Activated T-cell treated with anti-CD3 and anti-CD28 coated beads for 4 hours (primary cell): Measurements from ENCODE around the gene MRPL43.

ENCODE experiments used
- DNase-seq: peaks from one replicate; pipeline ENCODE4 v3.0.0-alpha.2; 2020

MRPL43 gene

GRCh38 chr10:100962351-100963080, 24.8 kb downstream of the MRPL43 start:
- no peak for DNase-seq

DNA sequence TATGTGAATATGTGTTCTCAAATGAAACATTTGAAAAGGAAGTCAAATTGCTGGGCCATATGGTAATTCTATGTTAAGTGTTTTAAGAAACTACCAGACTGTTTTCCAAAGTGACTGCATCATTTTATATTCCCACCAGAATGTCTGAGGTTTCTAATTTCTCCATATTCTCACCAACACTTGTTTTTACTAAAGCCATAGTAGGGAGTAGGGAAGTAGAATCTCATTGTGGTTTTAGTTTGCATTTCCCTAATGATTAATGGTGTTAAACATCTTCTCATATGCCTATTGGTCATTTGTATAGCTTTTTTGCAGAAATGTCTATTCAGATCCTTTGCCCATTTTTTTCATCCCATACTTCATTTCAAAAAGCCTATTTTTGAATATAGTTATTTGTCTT, 27.0 kb downstream of the MRPL43 start:
- DNase-seq, result no peak

DNA sequence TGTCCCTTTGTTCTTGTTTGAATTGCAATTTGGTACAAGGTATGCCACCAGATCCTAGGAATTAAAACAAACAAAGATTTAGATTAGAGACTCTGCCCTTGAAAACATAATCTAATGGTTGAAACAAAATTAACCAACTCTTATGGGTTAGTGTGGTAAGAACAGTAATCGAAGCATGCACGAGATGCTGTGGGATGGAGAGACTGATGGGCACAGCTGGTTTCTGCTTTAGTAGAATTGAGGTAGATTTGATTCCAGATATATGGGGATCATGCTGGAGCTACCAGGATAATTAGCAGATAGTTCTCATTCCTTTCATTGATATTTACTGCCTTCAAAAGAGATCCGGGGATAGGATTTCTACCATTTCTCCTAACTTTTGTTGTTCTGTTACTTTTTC, 38.4 kb downstream of the MRPL43 start:
- DNase-seq, result no peak

DNA sequence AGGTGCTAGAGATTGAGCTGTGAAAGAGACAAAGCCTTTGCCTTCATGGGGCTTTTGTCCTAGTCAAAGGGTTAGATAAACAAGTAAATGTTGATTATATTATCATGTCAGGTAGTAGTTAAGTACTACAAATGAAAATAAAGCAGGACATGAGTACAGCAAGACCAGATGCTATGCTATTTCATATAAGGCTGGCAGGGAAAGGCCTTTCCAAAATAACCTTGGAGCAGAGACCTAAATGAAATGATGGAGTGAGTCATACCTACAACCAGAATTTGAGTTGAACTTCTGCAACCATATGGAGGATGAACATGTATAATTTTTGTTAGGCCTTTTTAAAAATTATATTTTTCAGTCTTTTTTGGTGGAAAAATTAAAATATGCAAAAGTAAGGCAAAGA, 41.5 kb downstream of the MRPL43 start:
- no peak for DNase-seq

- DNase-seq, result no peak
Measured at GRCh38 chr10:100943508-100943907, 43.8 kb downstream of the MRPL43 start.

DNA sequence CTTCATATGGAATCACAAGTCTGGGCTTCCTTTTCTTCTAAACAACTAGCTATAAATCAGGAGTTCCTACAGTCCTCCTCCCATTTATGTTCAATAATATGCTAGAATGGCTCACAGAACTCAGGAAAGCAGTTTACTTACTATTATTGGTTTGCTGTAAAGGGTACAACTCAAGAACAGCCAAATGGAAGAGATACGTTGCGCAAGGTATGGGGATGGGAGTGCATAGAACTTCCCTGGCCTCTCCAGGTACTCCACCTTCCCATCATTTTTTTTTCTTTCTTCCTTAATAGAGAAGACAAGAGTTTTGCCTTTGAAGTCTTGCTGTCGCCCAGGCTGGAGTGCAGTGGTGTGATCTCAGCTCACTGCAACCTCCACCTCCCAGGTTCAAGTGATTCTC, 45.1 kb downstream of the MRPL43 start:
- DNase-seq, result no peak

DNA sequence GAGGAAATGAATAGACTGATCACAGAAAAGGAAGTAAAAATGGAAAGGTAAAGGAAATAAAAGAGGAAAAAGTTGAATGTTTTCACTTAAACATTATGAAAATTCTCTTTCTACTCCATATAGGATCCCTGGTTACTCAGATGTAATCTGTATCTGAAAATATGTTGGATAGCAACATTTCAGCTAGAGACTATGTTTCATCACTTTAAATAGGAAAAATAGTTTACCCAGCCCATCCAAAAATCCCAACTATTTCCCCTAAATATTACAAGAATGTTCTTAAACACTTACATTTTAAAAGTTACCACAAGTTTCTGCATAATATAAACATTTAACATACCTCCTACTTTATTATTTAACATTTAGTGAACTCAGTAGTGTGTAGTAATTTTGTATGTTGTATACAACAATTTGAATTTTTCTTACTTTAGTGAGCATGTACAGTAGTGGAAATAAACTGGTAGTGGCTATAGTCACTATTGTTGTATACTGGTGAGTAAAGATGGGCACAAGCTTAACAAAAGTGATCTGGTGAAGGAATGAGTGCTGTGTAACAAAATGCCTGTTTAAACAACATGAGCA, 47.4 kb downstream of the MRPL43 start:
- DNase-seq, result no peak
